Measurements from ENCODE around the gene ZNF394.

The ZNF394 gene

DNA sequence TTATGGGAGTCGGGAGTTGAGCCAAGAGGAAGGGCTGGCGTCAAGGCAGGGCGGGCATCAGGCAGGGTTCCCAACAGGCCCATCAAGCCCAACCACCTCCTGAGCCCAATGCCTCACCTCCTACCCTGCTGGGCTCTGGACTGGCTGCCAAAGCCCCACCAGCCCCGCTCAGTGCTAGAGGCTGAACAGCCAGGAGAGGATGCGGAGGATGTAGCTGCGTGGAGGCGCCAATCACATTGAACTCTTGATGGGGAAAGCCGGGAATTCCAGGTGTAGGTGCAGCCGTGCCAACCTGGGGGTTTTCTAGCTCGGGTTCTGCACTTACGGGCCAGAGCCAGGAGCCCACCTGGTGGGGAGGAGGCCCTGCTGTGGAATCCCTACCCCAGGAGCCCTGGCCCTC, 47.0 kb downstream of the ZNF394 start:
- in situ Hi-C loops (cut with HindIII; ENCODE audit: low sequenced_read_pairs) = no loop called here

DNA sequence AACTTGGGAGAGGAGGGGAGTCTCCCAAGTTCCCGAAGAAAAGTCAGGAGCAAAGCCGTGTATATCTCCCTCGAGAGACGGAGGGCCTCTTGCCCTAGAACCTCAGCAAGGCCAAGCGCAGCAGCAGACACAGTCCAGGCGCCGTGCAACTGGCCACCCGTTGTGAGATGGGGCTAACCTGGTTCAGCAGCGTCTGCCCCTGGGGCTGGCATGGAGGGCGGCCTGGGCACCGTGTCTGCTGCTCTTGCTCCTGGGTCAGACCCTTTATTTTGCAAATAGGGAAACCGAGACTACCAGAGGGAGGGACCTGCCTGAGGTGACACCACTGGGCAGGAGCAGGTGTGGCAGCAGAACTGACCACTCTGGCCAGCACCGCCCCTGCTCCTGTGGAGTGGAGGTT, 47.5 kb downstream of the ZNF394 start:
- in situ Hi-C loops (cut with HindIII; ENCODE audit: low sequenced_read_pairs) = no loop called here

DNA sequence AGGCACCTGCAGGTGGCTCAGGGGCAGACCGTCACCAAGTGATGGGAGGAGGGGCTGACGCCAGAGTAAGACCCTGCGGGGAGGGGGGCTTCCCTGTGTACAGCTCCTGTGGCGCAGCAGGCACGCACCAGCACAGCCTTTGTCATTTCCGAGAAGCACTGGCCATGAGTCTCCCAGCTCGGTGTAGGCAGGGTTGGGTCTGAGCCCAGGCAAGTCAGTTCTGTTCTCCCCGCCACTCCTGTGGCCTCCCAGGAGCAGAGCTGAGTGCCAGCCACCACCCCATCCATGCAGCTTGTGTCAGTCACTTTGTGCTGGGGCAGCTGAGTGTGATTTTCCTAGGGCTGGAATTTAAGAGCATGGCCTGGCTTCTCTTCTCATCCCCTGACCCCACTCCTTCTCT, 48.1 kb downstream of the ZNF394 start:
- in situ Hi-C loops (cut with HindIII; ENCODE audit: low sequenced_read_pairs) = no loop called here

DNA sequence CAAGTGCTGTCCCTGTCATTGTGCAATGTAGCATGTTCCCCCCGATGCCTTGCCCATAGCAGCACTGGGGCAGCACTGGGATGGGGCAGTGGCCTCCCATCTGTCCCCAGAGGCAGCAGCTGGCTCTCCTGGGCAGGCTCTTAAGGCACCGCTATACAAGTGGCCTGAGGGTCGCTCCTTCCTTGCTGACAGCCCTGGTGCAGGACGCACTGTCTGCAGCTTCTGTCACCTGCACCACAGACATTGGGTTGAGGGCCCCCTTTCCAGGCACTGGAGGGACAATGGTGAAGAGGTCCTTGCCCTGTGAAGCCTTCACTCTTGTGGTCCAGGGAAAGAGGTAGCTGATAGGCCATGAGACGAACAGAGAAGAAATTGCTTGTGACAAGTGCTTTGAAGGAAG, 50.8 kb downstream of the ZNF394 start:
- in situ Hi-C loops (cut with HindIII; ENCODE audit: low sequenced_read_pairs) = no loop called here

DNA sequence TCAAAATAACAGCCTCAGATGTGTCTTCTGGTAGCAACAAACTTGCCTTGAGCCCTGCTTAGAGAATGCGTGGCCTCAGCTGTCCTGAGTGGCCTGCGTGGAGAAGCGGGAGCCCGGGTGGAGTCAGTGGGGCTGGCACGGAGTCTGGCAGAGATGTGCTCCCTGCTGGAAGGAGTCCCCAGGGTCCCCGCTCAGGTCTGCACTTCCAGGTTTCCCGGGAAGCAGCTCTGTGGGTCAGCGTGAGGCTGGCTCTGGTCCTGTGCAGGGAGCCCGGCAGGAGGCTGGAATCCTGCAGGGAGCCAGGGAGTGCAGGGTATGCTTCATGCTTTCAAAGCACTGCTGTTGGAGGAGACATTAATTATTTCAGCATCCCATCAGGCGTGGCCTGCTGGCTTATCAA, 51.2 kb downstream of the ZNF394 start:
- in situ Hi-C loops (cut with HindIII; ENCODE audit: low sequenced_read_pairs) = no loop called here

DNA sequence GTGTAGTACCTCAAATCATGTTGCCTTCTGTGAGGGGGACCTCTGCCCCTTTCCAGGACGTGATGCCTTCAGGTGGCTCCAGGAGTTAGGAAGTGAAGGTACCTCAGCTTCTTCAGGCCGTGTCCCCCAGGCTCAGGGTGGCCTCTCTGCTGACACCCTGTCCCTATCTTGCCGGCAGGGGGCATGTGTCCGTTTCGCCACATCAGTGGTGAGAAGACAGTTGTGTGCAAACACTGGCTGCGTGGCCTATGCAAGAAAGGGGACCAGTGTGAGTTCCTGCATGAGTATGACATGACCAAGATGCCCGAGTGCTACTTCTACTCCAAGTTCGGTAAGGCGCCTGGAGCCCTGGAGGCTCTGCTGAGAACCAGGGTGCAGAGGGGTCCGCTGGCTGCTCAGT, 52.1 kb downstream of the ZNF394 start:
- in situ Hi-C loops (cut with HindIII; ENCODE audit: low sequenced_read_pairs) = no loop called here

DNA sequence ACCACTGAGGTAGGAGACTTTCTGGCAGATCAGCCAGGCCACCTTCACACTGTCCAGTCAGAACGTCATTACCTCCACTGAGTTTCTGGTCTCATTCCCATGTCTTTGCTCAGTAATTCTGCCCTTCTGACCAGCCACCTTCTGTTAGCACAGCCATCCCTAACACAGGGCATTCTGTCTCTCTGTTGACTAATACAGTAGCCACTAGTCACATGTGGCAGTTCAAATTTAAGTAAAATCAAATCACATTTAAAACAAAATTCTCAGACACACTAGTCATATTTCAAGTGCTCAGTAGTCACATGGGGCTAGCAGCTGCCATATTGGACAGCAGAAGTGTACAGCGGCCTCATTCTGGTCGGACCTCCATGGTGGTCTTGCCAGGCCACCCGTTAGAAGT, 54.0 kb downstream of the ZNF394 start:
- in situ Hi-C loops (cut with HindIII; ENCODE audit: low sequenced_read_pairs) = no loop called here
